K562 (cell line): ENCODE data around the gene FBN3. TPM values are rescaled to one million over a fixed set of nuclear protein-coding genes. Genes with fewer than 3 reads are reported as not detected.
A peak's percentile ranks its signal among the peaks of the same experiment; 100 is the strongest.

ENCODE experiments used
- ATF7 ChIP-seq: fragments of 450-650 bp; IDR thresholded peaks from 2 replicates; pipeline ENCODE4 v1.7.1; 2014; ENCODE audit warnings: mild to moderate bottlenecking, moderate library complexity
- E2F1 ChIP-seq: sonication (generic); formaldehyde crosslinking; IDR thresholded peaks from 2 replicates; pipeline ENCODE4 v1.8.1; 2023; ENCODE audit warnings: mild to moderate bottlenecking, missing genetic modification reagents, moderate library complexity
- ETS1 ChIP-seq: conservative IDR thresholded peaks from 2 replicates; pipeline ENCODE4 v1.6.1; 2011; ENCODE audit warnings: low read depth, mild to moderate bottlenecking, low read length; ENCODE audit not compliant: control insufficient read depth
- ETV1 ChIP-seq: fragments of 450-650 bp; conservative IDR thresholded peaks from 2 replicates; pipeline ENCODE4 v1.6.1; 2016; ENCODE audit warnings: missing genetic modification characterization, control low read depth, low read depth, missing compliant biosample characterization
- HDAC3 ChIP-seq: fragments of 450-650 bp; IDR thresholded peaks from 2 replicates; pipeline ENCODE4 v1.6.1; 2018; ENCODE audit warnings: borderline replicate concordance, mild to moderate bottlenecking, moderate library complexity; ENCODE audit not compliant: partially characterized antibody
- ILF3 ChIP-seq: fragments of 450-650 bp; IDR thresholded peaks from 2 replicates; pipeline ENCODE4 v1.6.1; 2018; ENCODE audit warnings: antibody characterized with exemption, mild to moderate bottlenecking, moderate library complexity, borderline replicate concordance
- KLF10 ChIP-seq: fragments of 250-450 bp; sonication (Bioruptor Pico); IDR thresholded peaks from 2 replicates; pipeline ENCODE4 v1.6.1; 2021; ENCODE audit warnings: matching md5 sums
- MTA3 ChIP-seq: fragments of 450-650 bp; formaldehyde crosslinking; IDR thresholded peaks from 2 replicates; pipeline ENCODE4 v1.6.1; 2017; ENCODE audit warnings: mild to moderate bottlenecking, borderline replicate concordance
- MXD1 ChIP-seq: fragments of 250-450 bp; sonication (Bioruptor Pico); IDR thresholded peaks from 2 replicates; pipeline ENCODE4 v1.8.0; 2021; ENCODE audit warnings: borderline replicate concordance, mild to moderate bottlenecking, moderate library complexity; ENCODE audit not compliant: poor library complexity, severe bottlenecking
- MYC ChIP-seq, 2 experiments: fragments of 250-450 bp in 1 of 2; sonication (Bioruptor Pico) in 1 of 2; IDR thresholded peaks; 2 replicates each; pipeline versions ENCODE4 v1.5.1 to v1.6.1; 2012 to 2021; ENCODE audit warnings: low read depth in 2 of 2, borderline replicate concordance in 1 of 2, improper control_type of control experiment in 1 of 2, low read length in 1 of 2, mild to moderate bottlenecking in 1 of 2, moderate library complexity in 1 of 2
- NFIC ChIP-seq: fragments of 450-650 bp; IDR thresholded peaks from 2 replicates; pipeline ENCODE4 v1.6.1; 2017; ENCODE audit warnings: mild to moderate bottlenecking, inconsistent platforms
- PURB ChIP-seq: sonication (generic); formaldehyde crosslinking; IDR thresholded peaks from 2 replicates; pipeline ENCODE4 v1.9.0; 2021; ENCODE audit warnings: low read depth, mild to moderate bottlenecking, missing genetic modification reagents
- SIN3A ChIP-seq, 2 experiments: fragments of 150-350 bp in 1 of 2; IDR thresholded peaks; 2 replicates each; pipeline ENCODE4 v1.6.1; 2011 to 2016; ENCODE audit warnings: borderline replicate concordance in 2 of 2, low read depth in 2 of 2, low read length in 2 of 2, mild to moderate bottlenecking in 2 of 2, moderate library complexity in 2 of 2; ENCODE audit not compliant: control insufficient read depth in 1 of 2
- SNRNP70 ChIP-seq: fragments of 200-400 bp; formaldehyde crosslinking; optimal IDR thresholded peaks from 2 replicates; pipeline ENCODE3; 2017; ENCODE audit warnings: low read depth, low read length
- TARDBP ChIP-seq: fragments of 450-650 bp; IDR thresholded peaks from 2 replicates; pipeline ENCODE4 v1.6.1; 2016
- TBP ChIP-seq: optimal IDR thresholded peaks from 2 replicates; pipeline ENCODE3; 2011; ENCODE audit warnings: low read depth, low read length, improper control_type of control experiment
- TCFL5 ChIP-seq: fragments of 250-450 bp; sonication (Bioruptor Pico); conservative IDR thresholded peaks from 2 replicates; pipeline ENCODE4 v1.6.1; 2021; ENCODE audit warnings: mild to moderate bottlenecking, moderate library complexity, matching md5 sums
- TRIM28 ChIP-seq: fragments of 450-650 bp; IDR thresholded peaks from 2 replicates; pipeline ENCODE4 v1.6.1; 2017
- ZNF41 ChIP-seq: fragments of 250-450 bp; sonication (Bioruptor Pico); conservative IDR thresholded peaks from 2 replicates; pipeline ENCODE4 v1.4.0; 2020; ENCODE audit warnings: mild to moderate bottlenecking
- ZNF592 ChIP-seq: fragments of 450-650 bp; IDR thresholded peaks from 2 replicates; pipeline ENCODE4 v1.6.1; 2017; ENCODE audit warnings: antibody characterized with exemption, mild to moderate bottlenecking
- polyA plus RNA-seq, 8 experiments: library from polyadenylated mRNA; depleted of rRNA in 4 of 8; stranded (reverse) in 5 of 8; unstranded in 3 of 8; fragments of >200 nt; fragmentation: Nextera tagmentation in 2 of 8; fragmentation: Illumina TruSeq in 1 of 8; extraction: Ambion mirVana in 2 of 8; extraction: Trizol in 1 of 8; gene quantifications; 2 replicates each; pipeline versions ENCODE4 v1.2.1 to v1.2.3, GENCODE V29; 2011 to 2014; ENCODE audit warnings: inconsistent platforms in 1 of 8, missing spikeins in 1 of 8
- total RNA-seq, 7 experiments: library from RNA; depleted of rRNA in 6 of 7; stranded (reverse); fragments of >200 nt in 6 of 7; fragmentation: Illumina TruSeq in 2 of 7; extraction: Trizol in 2 of 7; gene quantifications; 2 replicates each; pipeline versions ENCODE4 v1.2.1 to v1.2.3, GENCODE V29; 2011 to 2021; ENCODE audit warnings: low replicate concordance in 1 of 7

FBN3 gene
- total and polyA plus RNA-seq, 9 of the 15 experiments (the other 6 are each of a cell fraction or from before 2014, with no cell fraction given), result under 0.01 to 0.29 (median 0.01) TPM; not detected in 4

GRCh38 chr19:8050274-8051096 is 98.9 kb downstream of the FBN3 start (continued):
- TF ChIP-seq E2F1, result peak; percentile 65; the same call in 1 of the 2 replicates
- TF ChIP-seq TARDBP, result peak; percentile 80; the same call in 1 of the 2 replicates
- no peak for TF ChIP-seq ETV1 (tag)
- TF ChIP-seq SNRNP70, result no peak
- peak; percentile 52 for TF ChIP-seq MXD1 (CRISPR knock-in tag)
- TF ChIP-seq MTA3, result peak; percentile 73; the same call in 1 of the 2 replicates
- TF ChIP-seq HDAC3, result no peak
- peak; percentile 96 for TF ChIP-seq MYC (IDR thresholded peaks at IDR 0.05; ENCODE audit: low read depth, low read length)
- TF ChIP-seq MYC (CRISPR knock-in tag; IDR thresholded peaks at IDR 0.05; ENCODE audit: borderline replicate concordance, low read depth), result 0 out of 2 replicates have a peak, but pooled peaks have one; percentile 33
- peak; percentile 69 for TF ChIP-seq NFIC
- TF ChIP-seq TBP, result peak; percentile 85
- no peak for TF ChIP-seq ZNF41 (CRISPR knock-in tag)
- no peak for TF ChIP-seq PURB
- TF ChIP-seq ETS1, result 0 out of 2 replicates have a peak, but pooled peaks have one; percentile 19
- TF ChIP-seq ZNF592, result peak; percentile 79; the same call in 1 of the 2 replicates
- TF ChIP-seq KLF10 (CRISPR knock-in tag), result no peak
- no peak for TF ChIP-seq ILF3
- TF ChIP-seq ATF7, result peak; percentile 56
- no peak for TF ChIP-seq TRIM28
- TF ChIP-seq SIN3A (IDR thresholded peaks at IDR 0.05; ENCODE audit: borderline replicate concordance in 2 of 2, control insufficient read depth in 1 of 2, low read depth in 2 of 2, low read length in 2 of 2), result no peak; a peak in 1 of 4 replicates
- no peak for TF ChIP-seq TCFL5
